SK-N-MC (cell line): ENCODE data around the gene MYO10.

Experiments
- EZH2 ChIP-seq: fragments of 200-600 bp; sonication (generic); IDR thresholded peaks from one replicate; pipeline ENCODE4 v1.6.1; 2017; ENCODE audit warnings: antibody characterized with exemption
- FOXP2 ChIP-seq: optimal IDR thresholded peaks from 2 replicates; pipeline ENCODE3; 2011; ENCODE audit warnings: mild to moderate bottlenecking, moderate library complexity; ENCODE audit not compliant: insufficient read depth; ENCODE audit errors: extremely low read length, control extremely low read depth
- POLR2AphosphoS5 ChIP-seq: IDR thresholded peaks from 2 replicates; pipeline ENCODE4 v1.6.1; 2012; ENCODE audit warnings: mild to moderate bottlenecking, low read depth, low read length, borderline replicate concordance

- TF ChIP-seq POLR2AphosphoS5 (no peak), EZH2 (no peak), FOXP2 (no peak)
These were observed 264.9 kb downstream of the MYO10 start for GRCh38 chr5:16671208-16671607.
